Brain microvascular endothelial cell (primary cell): ENCODE measurements around the gene DNAH6.

Experiments
- DNase-seq: peaks from one replicate; pipeline ENCODE4 v3.0.0-alpha.2; 2020
- H3K27ac ChIP-seq: fragments of 250-450 bp; sonication (Bioruptor Pico); 2 replicates; pipeline ENCODE4 v1.5.1; 2020; ENCODE audit warnings: mild to moderate bottlenecking, moderate library complexity
- H3K27me3 ChIP-seq: fragments of 250-450 bp; sonication (Bioruptor Pico); replicated peaks from 2 replicates; pipeline ENCODE4 v1.5.1; 2020; ENCODE audit warnings: mild to moderate bottlenecking
- H3K36me3 ChIP-seq: fragments of 250-450 bp; sonication (Bioruptor Pico); replicated peaks from 2 replicates; pipeline ENCODE4 v1.5.1; 2020; ENCODE audit warnings: mild to moderate bottlenecking
- H3K4me3 ChIP-seq: 2 replicates; pipeline ENCODE4 v1.5.1; 2011; ENCODE audit warnings: low read depth, mild to moderate bottlenecking, control low read depth, low read length, moderate library complexity
- in situ Hi-C: cut with HindIII; loops from 2 replicates; pipeline ENCODE4 v1.10.0; 2017; ENCODE audit warnings: low sequenced_read_pairs, low pct_ligation_motif_present
- TF ChIP-seq, protein P1 (sequence below): IDR thresholded peaks from 2 replicates; pipeline ENCODE4 v1.5.1; 2011; ENCODE audit warnings: low read depth, mild to moderate bottlenecking, moderate library complexity, low read length, control low read depth, inconsistent platforms; ENCODE audit errors: missing control alignments

The DNAH6 gene

DNA sequence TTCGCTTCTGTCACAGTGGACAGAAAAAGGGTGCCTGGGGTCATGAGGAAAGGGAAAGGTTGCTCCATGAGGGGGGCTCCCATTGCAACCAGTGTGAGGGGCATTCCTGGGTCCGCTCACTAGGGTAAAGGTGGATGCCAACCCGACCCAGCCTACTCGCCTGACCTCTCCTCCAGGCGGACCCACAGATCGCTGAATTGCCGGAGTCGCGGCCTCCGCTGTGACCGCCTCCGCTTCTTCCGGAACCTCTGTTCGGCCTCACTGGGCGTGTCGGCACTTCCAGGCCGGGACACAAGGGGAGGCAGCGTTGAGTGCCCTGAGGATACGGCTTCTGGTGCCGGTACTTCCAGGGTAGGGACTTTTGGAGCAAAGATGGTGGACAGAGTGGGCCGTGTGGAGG lies 307.5 kb downstream of the DNAH6 start:
- TF ChIP-seq, protein P1, sequence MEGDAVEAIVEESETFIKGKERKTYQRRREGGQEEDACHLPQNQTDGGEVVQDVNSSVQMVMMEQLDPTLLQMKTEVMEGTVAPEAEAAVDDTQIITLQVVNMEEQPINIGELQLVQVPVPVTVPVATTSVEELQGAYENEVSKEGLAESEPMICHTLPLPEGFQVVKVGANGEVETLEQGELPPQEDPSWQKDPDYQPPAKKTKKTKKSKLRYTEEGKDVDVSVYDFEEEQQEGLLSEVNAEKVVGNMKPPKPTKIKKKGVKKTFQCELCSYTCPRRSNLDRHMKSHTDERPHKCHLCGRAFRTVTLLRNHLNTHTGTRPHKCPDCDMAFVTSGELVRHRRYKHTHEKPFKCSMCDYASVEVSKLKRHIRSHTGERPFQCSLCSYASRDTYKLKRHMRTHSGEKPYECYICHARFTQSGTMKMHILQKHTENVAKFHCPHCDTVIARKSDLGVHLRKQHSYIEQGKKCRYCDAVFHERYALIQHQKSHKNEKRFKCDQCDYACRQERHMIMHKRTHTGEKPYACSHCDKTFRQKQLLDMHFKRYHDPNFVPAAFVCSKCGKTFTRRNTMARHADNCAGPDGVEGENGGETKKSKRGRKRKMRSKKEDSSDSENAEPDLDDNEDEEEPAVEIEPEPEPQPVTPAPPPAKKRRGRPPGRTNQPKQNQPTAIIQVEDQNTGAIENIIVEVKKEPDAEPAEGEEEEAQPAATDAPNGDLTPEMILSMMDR = no peak
- Histone ChIP-seq H3K4me3 (no peak overlapping the region), H3K36me3 (no peaks in the 10 kb centered on the region), H3K27ac (no peak overlapping the region), H3K27me3 (no peaks in the 10 kb centered on the region)
- in situ Hi-C loops = no loop called here
- DNase-seq = no peak

DNA sequence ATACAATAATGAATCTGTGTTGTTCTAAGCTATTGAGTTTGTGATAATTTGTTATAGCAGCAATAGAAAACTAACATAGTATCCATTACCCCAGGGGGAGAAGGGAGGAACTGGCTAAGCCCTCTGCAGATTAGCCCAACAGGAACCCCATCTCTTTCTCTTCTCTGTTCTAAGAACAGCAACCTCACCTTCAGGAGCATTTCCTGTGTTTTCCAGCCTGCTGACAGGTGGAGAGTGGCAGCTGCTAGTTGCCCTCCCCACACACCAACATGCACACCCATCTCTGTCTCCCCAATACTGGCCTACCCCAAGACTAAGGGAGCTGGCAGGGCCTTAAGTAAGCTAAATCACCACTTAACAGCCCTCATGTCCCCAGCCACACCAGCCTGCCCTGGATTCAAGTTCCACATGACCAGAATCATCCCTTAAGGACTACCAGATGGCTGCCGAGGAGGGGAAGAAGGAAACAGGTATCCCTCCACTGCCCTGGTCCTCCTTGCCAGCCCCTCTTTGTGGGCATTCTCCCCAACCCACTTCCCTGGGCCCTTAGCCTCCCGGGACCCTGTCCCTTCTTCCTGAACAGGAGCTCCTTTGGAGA lies 311.8 kb downstream of the DNAH6 start:
- Histone ChIP-seq H3K4me3 (no peak overlapping the region), H3K36me3 (no peaks in the 10 kb centered on the region), H3K27ac (no peak overlapping the region), H3K27me3 (no peaks in the 10 kb centered on the region)
- in situ Hi-C loops = no loop called here
- DNase-seq = no peak
- TF ChIP-seq, protein P1 = no peak

DNA sequence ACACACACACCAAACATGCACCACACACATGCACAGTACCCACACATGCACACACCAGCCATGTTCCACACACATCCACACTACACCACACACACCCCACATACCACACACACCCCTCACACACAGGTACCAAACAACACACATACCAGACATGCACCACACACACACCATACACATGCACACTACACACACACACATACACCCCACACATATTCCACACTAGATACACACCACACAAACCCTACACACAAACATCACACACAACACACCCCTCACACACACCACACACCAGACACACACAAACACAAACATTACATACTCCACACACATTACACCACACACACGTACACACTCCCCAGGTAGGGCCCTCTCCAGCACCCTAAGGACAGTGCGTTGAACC lies 313.4 kb downstream of the DNAH6 start:
- no peak for DNase-seq
- TF ChIP-seq, protein P1 = no peak
- no peak overlapping the region for H3K27ac ChIP-seq
- H3K27me3 ChIP-seq = no peaks in the 10 kb centered on the region
- in situ Hi-C loops = no loop called here
- no peak overlapping the region for H3K4me3 ChIP-seq
- no peaks in the 10 kb centered on the region for H3K36me3 ChIP-seq

DNA sequence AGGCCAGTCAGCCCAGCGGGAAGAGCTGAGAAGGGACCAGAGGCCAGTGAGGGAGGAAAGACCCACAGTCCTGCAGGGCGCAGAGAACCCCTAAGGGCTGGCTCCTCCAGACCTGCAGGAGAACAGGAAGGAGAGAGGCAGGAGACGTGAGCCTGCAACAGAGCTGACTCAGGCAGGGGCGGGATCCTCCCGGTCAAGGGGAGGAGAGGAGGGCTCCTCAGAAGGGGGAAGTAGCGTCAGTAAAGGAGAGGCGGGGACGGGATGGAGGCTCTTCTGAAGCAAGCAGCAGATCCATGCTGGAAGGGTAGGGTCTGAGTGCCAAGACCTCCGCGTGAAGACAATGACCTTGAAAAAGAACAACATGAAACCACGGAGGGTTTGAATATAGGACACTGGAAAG lies 313.8 kb downstream of the DNAH6 start:
- Histone ChIP-seq H3K36me3 (no peaks in the 10 kb centered on the region), H3K27ac (no peak overlapping the region), H3K4me3 (no peak overlapping the region), H3K27me3 (no peaks in the 10 kb centered on the region)
- TF ChIP-seq, protein P1 = no peak
- in situ Hi-C loops = no loop called here
- no peak for DNase-seq

DNA sequence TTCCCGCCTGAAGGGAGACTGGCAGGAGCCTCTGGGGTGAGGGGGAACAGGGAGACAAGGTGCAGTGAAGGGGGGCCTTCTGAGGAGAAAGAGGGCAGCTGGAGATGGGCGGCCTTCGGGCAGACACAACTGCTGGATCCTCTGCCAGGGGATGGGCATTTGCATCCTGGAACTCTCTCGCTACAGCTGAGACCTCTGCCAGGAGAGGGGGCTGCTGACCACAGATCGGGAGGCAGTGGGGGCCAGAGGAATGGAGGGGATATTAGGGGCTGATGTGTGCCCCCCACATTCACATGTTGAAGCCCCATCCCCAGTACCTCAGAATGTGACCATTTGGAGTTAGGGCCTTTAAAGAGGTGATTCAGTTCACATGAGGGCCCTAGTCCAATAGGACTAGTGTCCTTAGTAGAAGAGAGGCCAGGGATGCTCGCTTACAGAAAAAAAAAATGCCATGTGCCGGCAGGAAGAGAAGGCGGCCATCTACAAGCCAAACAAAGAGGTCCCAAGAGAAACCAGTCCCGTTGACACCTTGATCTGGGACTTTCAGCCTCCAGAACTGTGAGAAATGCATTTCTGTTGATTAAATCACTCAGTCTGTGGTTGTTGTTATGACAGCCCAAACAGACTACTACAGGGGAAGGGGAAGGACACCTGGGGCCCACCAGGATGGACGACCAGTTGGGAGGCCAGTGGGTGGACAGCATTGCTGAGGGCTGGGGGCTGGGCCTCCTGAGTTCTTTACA lies 314.6 kb downstream of the DNAH6 start:
- in situ Hi-C loops = no loop called here
- TF ChIP-seq, protein P1 = no peak
- H3K27me3 ChIP-seq = no peaks in the 10 kb centered on the region
- no peak overlapping the region for H3K27ac ChIP-seq
- DNase-seq = no peak
- no peaks in the 10 kb centered on the region for H3K36me3 ChIP-seq
- no peak overlapping the region for H3K4me3 ChIP-seq
